NCI-H748 (cell line): ENCODE results near the gene NPSR1.
"Not testable (repeated sequence)": the region's sequence is repeated elsewhere in the genome, so short reads cannot be mapped to it uniquely, and the experiment has no call there.

ENCODE experiments used
- DNase-seq: peaks from one replicate; lab custom pipeline; 2025; ENCODE audit not compliant: unreplicated experiment; lab: John Stamatoyannopoulos, UW

Gene NPSR1

GRCh38 chr7:34866222-34866621 lies 208.2 kb downstream of the NPSR1 start:
- DNase-seq: not testable (repeated sequence)

- DNase-seq: not testable (repeated sequence)
Measured at GRCh38 chr7:34867341-34867740, 209.3 kb downstream of the NPSR1 start.

GRCh38 chr7:34868602-34869001 lies 210.6 kb downstream of the NPSR1 start:
- DNase-seq: not testable (repeated sequence)

- DNase-seq: no peak
Measured at GRCh38 chr7:34869057-34869456, 211.0 kb downstream of the NPSR1 start.

GRCh38 chr7:34870041-34870440 lies 212.0 kb downstream of the NPSR1 start:
- not testable (repeated sequence) for DNase-seq

- not testable (repeated sequence) for DNase-seq
Measured at GRCh38 chr7:34874329-34874728, 216.3 kb downstream of the NPSR1 start.

- DNase-seq: no peak
Measured at GRCh38 chr7:34875481-34875880, 217.5 kb downstream of the NPSR1 start.

GRCh38 chr7:34878944-34879735 lies 221.1 kb downstream of the NPSR1 start:
- not testable (repeated sequence) for DNase-seq

GRCh38 chr7:34879871-34880270 lies 221.9 kb downstream of the NPSR1 start:
- no peak for DNase-seq

GRCh38 chr7:34883855-34884254 lies 225.8 kb downstream of the NPSR1 start:
- DNase-seq: not testable (repeated sequence)

- no peak for DNase-seq
Measured at GRCh38 chr7:34886856-34887255, 228.8 kb downstream of the NPSR1 start.

GRCh38 chr7:34889951-34890350 lies 231.9 kb downstream of the NPSR1 start:
- DNase-seq: no peak

- DNase-seq: no peak
Measured at GRCh38 chr7:34895202-34895601, 237.2 kb downstream of the NPSR1 start.
